ENCODE results near the gene CCDC127.
"Not testable (repeated sequence)": the region's sequence is repeated elsewhere in the genome, so short reads cannot be mapped to it uniquely, and the experiment has no call there.

Gene CCDC127

DNA sequence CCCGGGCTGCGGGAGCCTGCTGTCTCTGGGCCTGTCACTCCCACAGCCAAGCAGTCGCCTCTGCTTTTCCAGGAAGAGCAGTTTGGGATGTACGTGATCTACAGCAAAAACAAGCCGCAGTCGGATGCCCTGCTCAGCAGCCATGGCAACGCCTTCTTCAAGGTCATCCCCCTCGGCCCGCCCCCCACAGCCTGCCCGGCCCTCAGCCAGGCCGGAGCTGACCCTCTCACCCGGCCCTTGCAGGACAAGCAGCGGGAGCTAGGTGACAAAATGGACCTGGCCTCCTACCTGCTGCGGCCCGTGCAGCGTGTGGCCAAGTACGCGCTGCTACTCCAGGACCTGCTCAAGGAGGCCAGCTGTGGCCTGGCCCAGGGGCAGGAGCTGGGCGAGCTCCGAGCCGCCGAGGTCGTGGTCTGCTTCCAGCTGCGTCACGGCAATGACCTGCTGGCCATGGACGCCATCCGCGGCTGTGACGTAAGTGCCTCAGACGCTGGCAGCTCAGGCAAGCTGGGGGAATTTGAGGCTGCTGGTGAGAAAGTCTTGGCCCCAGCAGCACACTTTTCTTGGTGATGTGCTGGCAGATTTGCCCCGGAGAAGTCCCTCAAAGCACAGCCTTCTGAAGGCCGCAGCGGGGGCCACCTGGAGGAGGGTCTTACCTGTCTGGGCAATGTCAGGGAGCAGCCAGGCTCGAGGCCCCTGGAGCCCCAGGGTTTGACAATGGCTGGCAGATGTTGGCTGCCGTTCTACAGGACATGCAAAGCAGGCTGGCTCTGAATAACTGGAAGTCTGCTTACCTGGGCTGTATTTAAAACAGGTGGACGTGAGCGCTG lies 46.8 kb downstream of the CCDC127 start:
- no peak overlapping the region for H3K27ac ChIP-seq (ENCODE audit: low read depth, low read length)
- H3K4me3 ChIP-seq (ENCODE audit: low read depth, low read length), result no peak overlapping the region
- H3K4me1 ChIP-seq (ENCODE audit: control insufficient read depth, insufficient read depth, low read length), result no peaks in the 10 kb centered on the region
- no peaks in the 10 kb centered on the region for H3K27me3 ChIP-seq (ENCODE audit: control insufficient read depth, insufficient read depth, low read length)
- no peak overlapping the region for H3K9ac ChIP-seq (ENCODE audit: low read depth, low read length)
- H3K9me3 ChIP-seq (ENCODE audit: control insufficient read depth, insufficient read depth, low read length), result no peaks in the 10 kb centered on the region
- H3K36me3 ChIP-seq (ENCODE audit: control insufficient read depth, insufficient read depth, low read length), result peaks cover 27% of the 10 kb centered on the region

DNA sequence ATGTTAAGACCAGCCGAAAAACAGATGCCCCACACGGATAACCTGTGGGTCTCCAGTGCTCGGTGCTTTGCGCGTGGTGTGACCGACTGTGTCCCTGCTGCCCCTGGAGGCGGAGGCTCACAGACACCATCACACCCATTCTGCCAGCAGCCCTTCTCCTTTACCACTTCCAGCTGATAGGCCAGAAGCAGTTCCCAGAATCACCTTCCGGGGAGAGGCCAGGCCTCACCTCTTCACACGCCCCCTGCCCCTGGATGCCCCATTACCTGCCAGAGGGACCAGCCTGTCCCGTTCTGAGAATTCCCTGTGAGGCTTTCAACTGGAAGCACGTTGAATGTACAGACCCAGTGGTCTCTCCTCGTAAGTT lies 48.2 kb downstream of the CCDC127 start:
- no peak overlapping the region for H3K27ac ChIP-seq (ENCODE audit: low read depth, low read length)
- no peaks in the 10 kb centered on the region for H3K4me1 ChIP-seq (ENCODE audit: control insufficient read depth, insufficient read depth, low read length)
- no peak overlapping the region for H3K9ac ChIP-seq (ENCODE audit: low read depth, low read length)
- no peaks in the 10 kb centered on the region for H3K27me3 ChIP-seq (ENCODE audit: control insufficient read depth, insufficient read depth, low read length)
- H3K4me3 ChIP-seq (ENCODE audit: low read depth, low read length), result no peak overlapping the region
- peaks cover 27% of the 10 kb centered on the region for H3K36me3 ChIP-seq (ENCODE audit: control insufficient read depth, insufficient read depth, low read length)
- H3K9me3 ChIP-seq (ENCODE audit: control insufficient read depth, insufficient read depth, low read length), result no peaks in the 10 kb centered on the region

DNA sequence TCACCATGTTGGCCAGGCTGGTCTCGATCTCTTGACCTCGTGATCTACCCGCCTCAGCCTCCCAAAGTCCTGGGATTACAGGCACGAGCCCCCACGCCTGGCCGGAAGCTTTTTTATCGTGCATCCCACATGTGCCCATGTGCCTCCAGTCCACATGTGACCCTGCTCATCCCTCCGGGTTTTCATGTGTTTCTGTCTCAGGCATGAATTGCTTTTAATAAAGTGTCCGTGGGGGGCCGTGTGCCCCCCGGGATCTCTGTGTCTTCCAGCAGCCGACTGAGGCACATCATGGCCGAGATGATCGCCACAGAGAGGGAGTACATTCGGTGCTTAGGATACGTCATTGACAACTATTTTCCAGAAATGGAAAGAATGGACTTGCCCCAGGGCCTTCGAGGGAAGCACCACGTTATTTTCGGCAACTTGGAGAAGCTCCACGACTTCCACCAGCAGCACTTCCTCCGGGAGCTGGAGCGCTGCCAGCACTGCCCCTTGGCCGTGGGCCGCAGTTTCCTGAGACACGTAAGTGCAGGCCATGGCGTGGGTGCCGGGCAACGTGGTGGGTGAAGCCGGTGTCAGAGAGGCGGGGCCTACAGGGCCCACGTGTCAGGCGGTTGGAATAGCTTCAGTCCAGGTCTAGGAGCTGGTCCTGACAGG lies 48.8 kb downstream of the CCDC127 start:
- no peaks in the 10 kb centered on the region for H3K27me3 ChIP-seq (ENCODE audit: control insufficient read depth, insufficient read depth, low read length)
- H3K27ac ChIP-seq (ENCODE audit: low read depth, low read length), result no peak overlapping the region
- peaks cover 24% of the 10 kb centered on the region for H3K36me3 ChIP-seq (ENCODE audit: control insufficient read depth, insufficient read depth, low read length)
- no peaks in the 10 kb centered on the region for H3K4me1 ChIP-seq (ENCODE audit: control insufficient read depth, insufficient read depth, low read length)
- no peak overlapping the region for H3K4me3 ChIP-seq (ENCODE audit: low read depth, low read length)
- H3K9ac ChIP-seq (ENCODE audit: low read depth, low read length), result no peak overlapping the region
- H3K9me3 ChIP-seq (ENCODE audit: control insufficient read depth, insufficient read depth, low read length), result no peaks in the 10 kb centered on the region

DNA sequence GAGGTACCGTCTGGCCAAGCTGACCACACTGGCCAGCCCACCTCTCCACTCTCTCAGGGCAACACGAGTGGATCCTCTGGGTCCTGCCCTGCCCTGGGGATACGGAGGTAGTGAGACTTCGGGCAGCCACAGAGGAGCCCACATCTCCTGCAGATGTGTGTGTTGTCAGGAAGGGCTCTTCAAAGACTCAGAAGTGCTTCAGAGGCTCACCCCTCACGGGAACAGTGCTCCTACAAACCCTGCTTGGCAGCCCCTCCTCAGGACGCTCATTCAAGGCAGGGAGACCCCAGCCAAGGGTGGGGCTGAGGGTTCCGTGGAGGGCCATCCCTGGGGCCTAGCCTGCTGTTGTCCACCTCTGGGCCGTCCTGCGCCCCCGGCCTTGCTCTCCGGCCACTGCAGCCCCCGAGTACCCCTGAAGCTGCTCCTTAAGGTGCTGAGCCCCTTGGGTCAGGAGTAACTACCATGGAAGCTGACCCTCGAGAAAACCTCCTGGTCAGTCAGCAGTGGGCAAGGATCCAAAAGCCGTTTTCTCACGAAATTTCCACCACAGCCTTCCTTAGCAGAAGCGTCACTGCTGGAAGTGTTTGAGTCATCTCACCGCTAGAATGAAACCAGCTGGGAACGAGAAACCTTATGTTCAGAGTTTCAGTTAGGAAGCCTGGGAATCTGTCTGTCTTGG lies 49.8 kb downstream of the CCDC127 start:
- Histone ChIP-seq H3K9me3 (ENCODE audit: control insufficient read depth, insufficient read depth, low read length) (no peaks in the 10 kb centered on the region), H3K4me3 (ENCODE audit: low read depth, low read length) (no peak overlapping the region), H3K27ac (ENCODE audit: low read depth, low read length) (no peak overlapping the region), H3K4me1 (ENCODE audit: control insufficient read depth, insufficient read depth, low read length) (no peaks in the 10 kb centered on the region), H3K36me3 (ENCODE audit: control insufficient read depth, insufficient read depth, low read length) (peaks cover 22% of the 10 kb centered on the region), H3K27me3 (ENCODE audit: control insufficient read depth, insufficient read depth, low read length) (no peaks in the 10 kb centered on the region), H3K9ac (ENCODE audit: low read depth, low read length) (no peak overlapping the region)

DNA sequence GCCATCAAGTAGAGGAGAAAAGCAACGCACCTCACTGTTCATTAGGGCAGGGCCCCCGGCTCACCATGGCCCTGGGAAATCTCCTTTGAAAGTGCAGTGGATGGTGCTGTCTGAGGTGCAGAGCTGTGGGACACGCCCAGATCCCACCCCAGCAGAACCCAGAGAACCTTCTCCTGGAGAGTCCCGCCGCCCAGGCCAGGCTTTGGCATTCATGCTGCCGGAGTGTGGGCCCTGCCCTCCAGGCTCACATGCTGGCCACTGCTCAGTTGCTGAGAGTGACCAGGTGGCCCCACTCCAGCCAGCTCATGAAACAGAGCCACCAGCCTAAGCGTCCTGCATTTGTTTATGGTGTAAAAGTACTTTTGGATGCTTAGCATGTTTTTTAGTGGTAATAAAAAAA lies 50.4 kb downstream of the CCDC127 start:
- H3K9me3 ChIP-seq (ENCODE audit: control insufficient read depth, insufficient read depth, low read length), result no peaks in the 10 kb centered on the region
- no peak overlapping the region for H3K4me3 ChIP-seq (ENCODE audit: low read depth, low read length)
- H3K27ac ChIP-seq (ENCODE audit: low read depth, low read length), result no peak overlapping the region
- H3K4me1 ChIP-seq (ENCODE audit: control insufficient read depth, insufficient read depth, low read length), result no peaks in the 10 kb centered on the region
- peaks cover 19% of the 10 kb centered on the region for H3K36me3 ChIP-seq (ENCODE audit: control insufficient read depth, insufficient read depth, low read length)
- no peak overlapping the region for H3K9ac ChIP-seq (ENCODE audit: low read depth, low read length)
- no peaks in the 10 kb centered on the region for H3K27me3 ChIP-seq (ENCODE audit: control insufficient read depth, insufficient read depth, low read length)

DNA sequence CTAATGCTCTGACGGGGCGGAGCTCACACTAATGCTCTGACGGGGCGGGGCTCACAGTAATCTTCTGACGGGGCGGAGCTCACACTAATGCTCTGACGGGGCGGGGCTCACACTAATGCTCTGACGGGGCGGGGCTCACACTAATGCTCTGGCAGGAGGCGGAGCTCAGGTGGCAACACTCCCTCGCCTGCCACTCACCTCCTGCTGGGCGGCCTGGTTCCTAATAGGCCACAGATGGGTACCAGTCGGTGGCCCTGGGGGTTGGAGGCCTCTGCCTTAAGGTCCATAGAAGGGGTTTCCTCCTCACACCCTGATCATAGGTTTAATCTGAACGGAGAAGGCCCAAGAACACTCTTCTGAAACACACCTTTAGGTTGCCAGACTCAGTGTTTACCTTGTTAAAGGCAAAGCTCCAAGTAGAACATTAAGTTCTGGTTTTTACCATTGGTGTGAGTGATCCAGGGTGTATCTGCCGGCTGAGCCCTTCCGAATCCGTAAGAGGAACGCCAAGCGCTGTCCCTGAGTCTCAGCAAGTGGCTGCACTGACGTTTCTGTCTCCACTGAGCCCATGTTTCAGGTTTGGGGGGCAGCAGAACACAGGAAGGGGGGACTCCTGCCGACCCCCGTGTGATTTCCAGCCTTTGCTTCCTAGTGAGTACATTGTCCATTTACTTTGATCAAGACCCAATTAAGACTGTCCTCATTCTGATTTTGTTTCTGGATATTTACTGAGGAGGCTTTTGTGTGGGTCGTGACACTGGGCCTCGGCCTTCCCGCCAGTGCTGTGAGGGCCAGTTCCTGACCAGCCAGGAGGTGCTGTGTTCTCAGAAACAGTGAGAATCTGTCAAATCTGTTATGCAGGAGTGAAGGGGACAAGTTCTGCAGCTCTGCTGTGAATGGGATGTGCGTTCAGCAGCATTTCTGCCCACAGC lies 51.2 kb downstream of the CCDC127 start:
- H3K27me3 ChIP-seq (ENCODE audit: control insufficient read depth, insufficient read depth, low read length), result no peaks in the 10 kb centered on the region
- no peak overlapping the region for H3K9ac ChIP-seq (ENCODE audit: low read depth, low read length)
- no peak overlapping the region for H3K4me3 ChIP-seq (ENCODE audit: low read depth, low read length)
- H3K36me3 ChIP-seq (ENCODE audit: control insufficient read depth, insufficient read depth, low read length), result peaks cover 27% of the 10 kb centered on the region
- no peaks in the 10 kb centered on the region for H3K9me3 ChIP-seq (ENCODE audit: control insufficient read depth, insufficient read depth, low read length)
- H3K4me1 ChIP-seq (ENCODE audit: control insufficient read depth, insufficient read depth, low read length), result no peaks in the 10 kb centered on the region
- no peak overlapping the region for H3K27ac ChIP-seq (ENCODE audit: low read depth, low read length)

DNA sequence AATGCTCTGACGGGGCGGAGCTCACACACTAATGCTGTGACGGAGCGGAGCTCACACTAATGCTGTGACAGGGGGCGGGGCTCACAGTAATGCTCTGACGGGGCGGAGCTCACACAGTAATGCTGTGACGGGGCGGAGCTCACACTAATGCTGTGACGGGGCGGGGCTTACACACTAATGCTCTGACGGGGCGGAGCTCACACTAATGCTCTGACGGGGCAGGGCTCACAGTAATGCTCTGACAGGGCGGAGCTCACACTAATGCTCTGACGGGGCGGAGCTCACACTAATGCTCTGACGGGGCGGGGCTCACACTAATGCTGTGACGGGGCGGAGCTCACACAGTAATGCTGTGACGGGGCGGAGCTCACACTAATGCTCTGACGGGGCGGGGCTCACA lies 53.2 kb downstream of the CCDC127 start:
- not testable (repeated sequence) for H3K4me1 ChIP-seq (ENCODE audit: control insufficient read depth, insufficient read depth, low read length); H3K27me3 ChIP-seq (ENCODE audit: control insufficient read depth, insufficient read depth, low read length); H3K4me3 ChIP-seq (ENCODE audit: low read depth, low read length); H3K9me3 ChIP-seq (ENCODE audit: control insufficient read depth, insufficient read depth, low read length); H3K27ac ChIP-seq (ENCODE audit: low read depth, low read length); H3K9ac ChIP-seq (ENCODE audit: low read depth, low read length)
- H3K36me3 ChIP-seq (ENCODE audit: control insufficient read depth, insufficient read depth, low read length), result peaks cover 34% of the 10 kb centered on the region

DNA sequence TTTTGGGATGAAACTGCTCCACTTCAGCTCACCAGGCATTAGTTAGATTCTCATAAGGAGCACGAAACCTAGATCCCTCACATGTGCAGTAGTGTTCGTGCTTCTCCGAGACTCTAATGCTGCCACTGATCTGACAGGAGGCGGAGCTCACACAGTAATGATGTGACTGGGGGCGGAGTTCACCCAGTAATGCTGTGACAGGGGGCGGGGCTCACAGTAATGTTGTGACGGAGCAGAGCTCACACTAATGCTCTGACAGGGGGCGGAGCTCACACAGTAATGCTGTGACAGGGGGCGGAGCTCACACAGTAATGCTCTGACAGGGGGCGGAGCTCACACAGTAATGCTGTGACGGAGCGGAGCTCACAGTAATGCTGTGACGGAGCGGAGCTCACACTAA lies 53.7 kb downstream of the CCDC127 start:
- H3K9me3 ChIP-seq (ENCODE audit: control insufficient read depth, insufficient read depth, low read length), result no peaks in the 10 kb centered on the region
- H3K4me3 ChIP-seq (ENCODE audit: low read depth, low read length), result no peak overlapping the region
- no peaks in the 10 kb centered on the region for H3K27me3 ChIP-seq (ENCODE audit: control insufficient read depth, insufficient read depth, low read length)
- H3K4me1 ChIP-seq (ENCODE audit: control insufficient read depth, insufficient read depth, low read length), result no peaks in the 10 kb centered on the region
- H3K9ac ChIP-seq (ENCODE audit: low read depth, low read length), result no peak overlapping the region
- H3K27ac ChIP-seq (ENCODE audit: low read depth, low read length), result no peak overlapping the region
- H3K36me3 ChIP-seq (ENCODE audit: control insufficient read depth, insufficient read depth, low read length), result peaks cover 39% of the 10 kb centered on the region

DNA sequence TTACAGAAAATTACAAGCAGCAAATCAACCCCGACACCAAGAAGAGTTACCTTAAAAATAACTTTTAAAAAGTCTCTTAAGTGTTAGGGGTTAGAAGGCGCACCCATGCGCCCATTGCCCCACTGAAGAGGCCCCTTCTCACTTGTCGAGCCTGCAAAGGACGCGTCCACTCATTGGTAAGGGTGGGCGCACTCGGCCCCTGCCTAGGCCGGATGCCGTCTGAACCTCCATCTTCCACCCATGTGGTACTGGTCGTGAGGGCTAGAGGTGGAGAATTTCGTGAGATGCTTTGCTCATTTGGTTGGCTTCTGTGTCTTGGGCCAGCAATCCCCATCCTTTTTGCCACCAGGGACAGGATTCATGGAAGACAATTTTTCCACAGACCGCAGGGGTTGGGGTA lies 54.1 kb downstream of the CCDC127 start:
- Histone ChIP-seq H3K36me3 (ENCODE audit: control insufficient read depth, insufficient read depth, low read length) (peaks cover 41% of the 10 kb centered on the region), H3K9me3 (ENCODE audit: control insufficient read depth, insufficient read depth, low read length) (no peaks in the 10 kb centered on the region), H3K27me3 (ENCODE audit: control insufficient read depth, insufficient read depth, low read length) (no peaks in the 10 kb centered on the region)

DNA sequence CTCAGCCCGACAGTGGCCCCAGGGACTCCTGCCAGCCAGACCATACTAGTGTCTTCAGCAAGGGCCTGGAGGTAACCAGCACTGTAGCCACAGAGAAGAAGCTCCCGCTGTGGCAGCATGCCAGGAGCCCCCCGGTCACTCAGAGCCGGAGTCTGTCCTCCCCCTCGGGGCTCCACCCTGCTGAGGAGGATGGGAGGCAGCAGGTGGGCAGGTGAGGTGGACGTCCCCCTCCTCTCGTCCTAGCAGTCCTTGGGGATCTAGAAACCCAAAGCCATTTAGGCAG lies 54.7 kb downstream of the CCDC127 start:
- Histone ChIP-seq H3K4me1 (ENCODE audit: control insufficient read depth, insufficient read depth, low read length) (no peaks in the 10 kb centered on the region), H3K36me3 (ENCODE audit: control insufficient read depth, insufficient read depth, low read length) (peaks cover 42% of the 10 kb centered on the region), H3K9ac (ENCODE audit: low read depth, low read length) (no peak overlapping the region), H3K4me3 (ENCODE audit: low read depth, low read length) (no peak overlapping the region), H3K27ac (ENCODE audit: low read depth, low read length) (no peak overlapping the region), H3K27me3 (ENCODE audit: control insufficient read depth, insufficient read depth, low read length) (no peaks in the 10 kb centered on the region), H3K9me3 (ENCODE audit: control insufficient read depth, insufficient read depth, low read length) (no peaks in the 10 kb centered on the region)

More for the DNA sequence above, 54.1 kb downstream of the CCDC127 start:
- no peak overlapping the region for H3K9ac ChIP-seq (ENCODE audit: low read depth, low read length)
- H3K27ac ChIP-seq (ENCODE audit: low read depth, low read length), result no peak overlapping the region
- H3K4me1 ChIP-seq (ENCODE audit: control insufficient read depth, insufficient read depth, low read length), result no peaks in the 10 kb centered on the region
- no peak overlapping the region for H3K4me3 ChIP-seq (ENCODE audit: low read depth, low read length)

All from HUES48 (cell line).